Liver (tissue), 3 donors: ENCODE data around the gene LOXL3.

ENCODE experiments used
- FOXA1 ChIP-seq: IDR thresholded peaks from 2 replicates; pipeline ENCODE4 v1.6.1; 2016; ENCODE audit warnings: antibody characterized with exemption
- JUND ChIP-seq, 2 donors: IDR thresholded peaks; 2 replicates each; pipeline ENCODE4 v1.6.1; 2016; ENCODE audit warnings: antibody characterized with exemption in 2 of 2
- RAD21 ChIP-seq, 2 donors: IDR thresholded peaks; 2 replicates each; pipeline ENCODE4 v1.6.1; 2016; ENCODE audit warnings: antibody characterized with exemption in 2 of 2, mild to moderate bottlenecking in 2 of 2
- RXRA ChIP-seq, 2 donors: IDR thresholded peaks; 2 replicates each; pipeline ENCODE4 v1.6.1; 2017 to 2018; ENCODE audit warnings: antibody characterized with exemption in 2 of 2, mild to moderate bottlenecking in 1 of 2
- SP1 ChIP-seq: IDR thresholded peaks from 2 replicates; pipeline ENCODE4 v1.6.1; 2018; ENCODE audit warnings: antibody characterized with exemption, mild to moderate bottlenecking
- TAF1 ChIP-seq: conservative IDR thresholded peaks from 2 replicates; pipeline ENCODE4 v1.6.1; 2016; ENCODE audit warnings: antibody characterized with exemption, mild to moderate bottlenecking
- YY1 ChIP-seq: IDR thresholded peaks from 2 replicates; pipeline ENCODE4 v1.6.1; 2016; ENCODE audit warnings: antibody characterized with exemption, mild to moderate bottlenecking
- TF ChIP-seq, protein P1 (sequence below): IDR thresholded peaks from 2 replicates; pipeline ENCODE4 v1.6.1; 2016; ENCODE audit warnings: antibody characterized with exemption, mild to moderate bottlenecking
- TF ChIP-seq, protein P2 (sequence below): fragments of 150-350 bp; IDR thresholded peaks from 2 replicates; pipeline ENCODE4 v1.5.1; 2017; ENCODE audit warnings: improper control_type of control experiment, low read depth, low read length; ENCODE audit not compliant: missing input control
- TF ChIP-seq, protein P3 (sequence below): IDR thresholded peaks from 2 replicates; pipeline ENCODE4 v1.6.1; 2016; ENCODE audit warnings: antibody characterized with exemption
- donor health status: healthy.
- donor health status: healthy.

DNA sequence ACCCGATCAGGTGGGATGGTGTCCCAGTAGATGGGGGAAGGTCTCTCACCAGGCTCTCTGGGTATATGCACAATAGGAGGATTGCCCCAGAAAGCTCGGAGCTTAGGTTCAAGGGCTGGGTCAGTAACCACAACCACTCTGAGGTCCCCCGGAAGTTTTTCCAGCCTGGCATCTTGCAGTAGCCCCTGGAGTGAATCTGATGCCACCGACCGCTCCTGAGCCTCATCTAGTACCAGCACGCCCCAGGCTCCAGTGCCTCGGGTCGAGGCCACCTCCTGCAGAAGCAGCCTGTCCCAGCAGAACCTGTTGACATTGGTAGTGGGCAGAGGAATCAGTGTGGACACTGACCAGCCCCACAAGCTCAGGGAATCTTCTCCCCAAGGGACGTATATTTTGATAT is 29.7 kb downstream of the LOXL3 start:
- TF ChIP-seq, protein P1, sequence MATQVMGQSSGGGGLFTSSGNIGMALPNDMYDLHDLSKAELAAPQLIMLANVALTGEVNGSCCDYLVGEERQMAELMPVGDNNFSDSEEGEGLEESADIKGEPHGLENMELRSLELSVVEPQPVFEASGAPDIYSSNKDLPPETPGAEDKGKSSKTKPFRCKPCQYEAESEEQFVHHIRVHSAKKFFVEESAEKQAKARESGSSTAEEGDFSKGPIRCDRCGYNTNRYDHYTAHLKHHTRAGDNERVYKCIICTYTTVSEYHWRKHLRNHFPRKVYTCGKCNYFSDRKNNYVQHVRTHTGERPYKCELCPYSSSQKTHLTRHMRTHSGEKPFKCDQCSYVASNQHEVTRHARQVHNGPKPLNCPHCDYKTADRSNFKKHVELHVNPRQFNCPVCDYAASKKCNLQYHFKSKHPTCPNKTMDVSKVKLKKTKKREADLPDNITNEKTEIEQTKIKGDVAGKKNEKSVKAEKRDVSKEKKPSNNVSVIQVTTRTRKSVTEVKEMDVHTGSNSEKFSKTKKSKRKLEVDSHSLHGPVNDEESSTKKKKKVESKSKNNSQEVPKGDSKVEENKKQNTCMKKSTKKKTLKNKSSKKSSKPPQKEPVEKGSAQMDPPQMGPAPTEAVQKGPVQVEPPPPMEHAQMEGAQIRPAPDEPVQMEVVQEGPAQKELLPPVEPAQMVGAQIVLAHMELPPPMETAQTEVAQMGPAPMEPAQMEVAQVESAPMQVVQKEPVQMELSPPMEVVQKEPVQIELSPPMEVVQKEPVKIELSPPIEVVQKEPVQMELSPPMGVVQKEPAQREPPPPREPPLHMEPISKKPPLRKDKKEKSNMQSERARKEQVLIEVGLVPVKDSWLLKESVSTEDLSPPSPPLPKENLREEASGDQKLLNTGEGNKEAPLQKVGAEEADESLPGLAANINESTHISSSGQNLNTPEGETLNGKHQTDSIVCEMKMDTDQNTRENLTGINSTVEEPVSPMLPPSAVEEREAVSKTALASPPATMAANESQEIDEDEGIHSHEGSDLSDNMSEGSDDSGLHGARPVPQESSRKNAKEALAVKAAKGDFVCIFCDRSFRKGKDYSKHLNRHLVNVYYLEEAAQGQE = no peak
- TF ChIP-seq, protein P2, sequence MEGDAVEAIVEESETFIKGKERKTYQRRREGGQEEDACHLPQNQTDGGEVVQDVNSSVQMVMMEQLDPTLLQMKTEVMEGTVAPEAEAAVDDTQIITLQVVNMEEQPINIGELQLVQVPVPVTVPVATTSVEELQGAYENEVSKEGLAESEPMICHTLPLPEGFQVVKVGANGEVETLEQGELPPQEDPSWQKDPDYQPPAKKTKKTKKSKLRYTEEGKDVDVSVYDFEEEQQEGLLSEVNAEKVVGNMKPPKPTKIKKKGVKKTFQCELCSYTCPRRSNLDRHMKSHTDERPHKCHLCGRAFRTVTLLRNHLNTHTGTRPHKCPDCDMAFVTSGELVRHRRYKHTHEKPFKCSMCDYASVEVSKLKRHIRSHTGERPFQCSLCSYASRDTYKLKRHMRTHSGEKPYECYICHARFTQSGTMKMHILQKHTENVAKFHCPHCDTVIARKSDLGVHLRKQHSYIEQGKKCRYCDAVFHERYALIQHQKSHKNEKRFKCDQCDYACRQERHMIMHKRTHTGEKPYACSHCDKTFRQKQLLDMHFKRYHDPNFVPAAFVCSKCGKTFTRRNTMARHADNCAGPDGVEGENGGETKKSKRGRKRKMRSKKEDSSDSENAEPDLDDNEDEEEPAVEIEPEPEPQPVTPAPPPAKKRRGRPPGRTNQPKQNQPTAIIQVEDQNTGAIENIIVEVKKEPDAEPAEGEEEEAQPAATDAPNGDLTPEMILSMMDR = no peak
- TF ChIP-seq, protein P3, sequence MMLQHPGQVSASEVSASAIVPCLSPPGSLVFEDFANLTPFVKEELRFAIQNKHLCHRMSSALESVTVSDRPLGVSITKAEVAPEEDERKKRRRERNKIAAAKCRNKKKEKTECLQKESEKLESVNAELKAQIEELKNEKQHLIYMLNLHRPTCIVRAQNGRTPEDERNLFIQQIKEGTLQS = no peak
- TF ChIP-seq TAF1 (no peak), RAD21 (IDR thresholded peaks at IDR 0.05) (no peak), YY1 (no peak), JUND (IDR thresholded peaks at IDR 0.05) (no peak), SP1 (no peak), FOXA1 (no peak), RXRA (IDR thresholded peaks at IDR 0.05) (no peak)
